Neural cell (in vitro differentiated cells): Measurements from ENCODE around the gene VGLL2. TPM values are rescaled to one million over a fixed set of nuclear protein-coding genes. Genes with fewer than 3 reads are reported as not detected.

ENCODE experiments used
- H2AFZ ChIP-seq: fragments of 200-600, 300-800 bp; sonication (generic), shearing (Covaris generic); 2 replicates; pipeline ENCODE4 v1.6.0; 2014; ENCODE audit warnings: low read depth, mild to moderate bottlenecking, antibody characterized with exemption, low read length, moderate library complexity
- H3F3A ChIP-seq: fragments of 200-600 bp; shearing (Covaris generic); 2 replicates; pipeline ENCODE4 v1.6.1; 2016; ENCODE audit warnings: mild to moderate bottlenecking, moderate library complexity, mixed read lengths, antibody characterized with exemption, low read length; ENCODE audit not compliant: insufficient read depth, poor library complexity, severe bottlenecking
- H3K27ac ChIP-seq: fragments of 200-600, 300-800 bp; sonication (generic), shearing (Covaris generic); 2 replicates; pipeline ENCODE4 v1.5.1; 2014; ENCODE audit warnings: mild to moderate bottlenecking, low read length, moderate library complexity
- H3K27me3 ChIP-seq: fragments of 300-800, 200-600 bp; sonication (generic), shearing (Covaris generic); 2 replicates; pipeline ENCODE4 v1.6.0; 2014; ENCODE audit warnings: mild to moderate bottlenecking, low read depth, low read length, moderate library complexity; ENCODE audit not compliant: insufficient read depth
- H3K36me3 ChIP-seq: fragments of 300-800, 200-600 bp; sonication (generic), shearing (Covaris generic); 2 replicates; pipeline ENCODE4 v1.5.1; 2014; ENCODE audit warnings: mild to moderate bottlenecking, antibody characterized with exemption, low read length, moderate library complexity; ENCODE audit not compliant: insufficient read depth
- H3K4me2 ChIP-seq: fragments of 300-800, 200-600 bp; sonication (generic), shearing (Covaris generic); 2 replicates; pipeline ENCODE4 v1.6.0; 2014; ENCODE audit warnings: mild to moderate bottlenecking, low read length
- H3K4me3 ChIP-seq: fragments of 300-800, 200-600 bp; sonication (generic), shearing (Covaris generic); 2 replicates; pipeline ENCODE4 v1.5.1; 2014; ENCODE audit warnings: mild to moderate bottlenecking, low read length, moderate library complexity
- H3K79me2 ChIP-seq: fragments of 200-600 bp; shearing (Covaris generic); replicated peaks from 2 replicates; pipeline ENCODE4 v1.6.0; 2014; ENCODE audit warnings: mild to moderate bottlenecking, low read length, moderate library complexity; ENCODE audit not compliant: insufficient read depth
- H3K9ac ChIP-seq: fragments of 300-800, 200-600 bp; sonication (generic), shearing (Covaris generic); 2 replicates; pipeline ENCODE4 v1.6.1; 2016; ENCODE audit warnings: mild to moderate bottlenecking, low read length, mixed read lengths
- H3K9me2 ChIP-seq: fragments of 200-600 bp; shearing (Covaris generic); 2 replicates; pipeline ENCODE4 v1.6.1; 2016; ENCODE audit warnings: mild to moderate bottlenecking, low read length, mixed read lengths; ENCODE audit not compliant: insufficient read depth
- H3K9me3 ChIP-seq: fragments of 200-600, 300-800 bp; sonication (generic), shearing (Covaris generic); 2 replicates; pipeline ENCODE4 v1.6.1; 2016; ENCODE audit warnings: mild to moderate bottlenecking, mixed run types, low read length, moderate library complexity, mixed read lengths
- H4K20me1 ChIP-seq: fragments of 200-600 bp; shearing (Covaris generic); 2 replicates; pipeline ENCODE4 v1.6.1; 2016; ENCODE audit warnings: mild to moderate bottlenecking, mixed run types; ENCODE audit not compliant: insufficient read depth
- CTCF ChIP-seq: fragments of 450-650 bp; IDR thresholded peaks from 2 replicates; pipeline ENCODE4 v1.5.1; 2014; ENCODE audit warnings: antibody characterized with exemption, mild to moderate bottlenecking, moderate library complexity; ENCODE audit not compliant: poor library complexity, severe bottlenecking
- EP300 ChIP-seq: fragments of 450-650 bp; conservative IDR thresholded peaks from 2 replicates; pipeline ENCODE4 v1.6.1; 2014; ENCODE audit warnings: antibody characterized with exemption, mild to moderate bottlenecking, moderate library complexity; ENCODE audit not compliant: poor library complexity, severe bottlenecking
- EZH2 ChIP-seq: fragments of 200-600, 300-800 bp; shearing (Covaris generic), sonication (generic); IDR thresholded peaks from 2 replicates; pipeline ENCODE4 v1.6.1; 2014; ENCODE audit warnings: antibody characterized with exemption, low read length, borderline replicate concordance, mild to moderate bottlenecking; ENCODE audit not compliant: insufficient read depth, poor library complexity, severe bottlenecking
- MXI1 ChIP-seq: fragments of 450-650 bp; conservative IDR thresholded peaks from 2 replicates; pipeline ENCODE4 v1.6.1; 2014; ENCODE audit warnings: antibody characterized with exemption, mild to moderate bottlenecking; ENCODE audit not compliant: poor library complexity, severe bottlenecking
- POLR2AphosphoS5 ChIP-seq: IDR thresholded peaks from 2 replicates; pipeline ENCODE4 v1.6.1; 2012
- RAD21 ChIP-seq: fragments of 450-650 bp; conservative IDR thresholded peaks from 2 replicates; pipeline ENCODE4 v1.6.1; 2014; ENCODE audit warnings: antibody characterized with exemption, mild to moderate bottlenecking, moderate library complexity
- REST ChIP-seq: IDR thresholded peaks from 2 replicates; pipeline ENCODE4 v1.6.1; 2012; ENCODE audit warnings: borderline replicate concordance
- SMC3 ChIP-seq: fragments of 450-650 bp; conservative IDR thresholded peaks from 2 replicates; pipeline ENCODE4 v1.6.1; 2014; ENCODE audit warnings: antibody characterized with exemption, mild to moderate bottlenecking, moderate library complexity; ENCODE audit not compliant: poor library complexity
- TAF1 ChIP-seq: IDR thresholded peaks from 2 replicates; pipeline ENCODE4 v1.6.1; 2012; ENCODE audit warnings: low read depth
- polyA plus RNA-seq: library from polyadenylated mRNA; depleted of rRNA; stranded (reverse); fragments of >200 nt; gene quantifications from 2 replicates; pipeline ENCODE4 v1.2.3, GENCODE V29; 2014

The VGLL2 gene
- polyA plus RNA-seq, 1 donor from 2014 or later: not detected

GRCh38 chr6:117262799-117263198, 2.6 kb upstream of the VGLL2 start:
- Histone ChIP-seq H3K36me3 (no peaks in the 10 kb centered on the region), H3K9me3 (no peaks in the 10 kb centered on the region), H3K27me3 (peaks cover 75% of the 10 kb centered on the region), H3K9ac (no peak overlapping the region), H3K9me2 (no peaks in the 10 kb centered on the region), H4K20me1 (no peaks in the 10 kb centered on the region), H2AFZ (no peak overlapping the region), H3K4me2 (no peak overlapping the region), H3K79me2 (no peaks in the 10 kb centered on the region), H3F3A (no peaks in the 10 kb centered on the region), H3K4me3 (no peak overlapping the region), H3K27ac (no peak overlapping the region)
- TF ChIP-seq CTCF (no peak), POLR2AphosphoS5 (no peak), MXI1 (no peak), EZH2 (no peak), EP300 (no peak), REST (no peak), RAD21 (no peak), TAF1 (no peak), SMC3 (no peak)

- Histone ChIP-seq H3K36me3 (no peaks in the 10 kb centered on the region), H3K9ac (no peak overlapping the region), H3K9me3 (no peaks in the 10 kb centered on the region), H3K27ac (no peak overlapping the region), H3K9me2 (no peaks in the 10 kb centered on the region), H2AFZ (no peak overlapping the region), H3K79me2 (no peaks in the 10 kb centered on the region), H4K20me1 (no peaks in the 10 kb centered on the region), H3K27me3 (peaks cover 81% of the 10 kb centered on the region), H3K4me2 (no peak overlapping the region), H3K4me3 (no peak overlapping the region), H3F3A (no peaks in the 10 kb centered on the region)
- no peak for TF ChIP-seq RAD21
- no peak for TF ChIP-seq TAF1
- TF ChIP-seq EP300: no peak
- TF ChIP-seq POLR2AphosphoS5: no peak
- TF ChIP-seq MXI1: no peak
- no peak for TF ChIP-seq EZH2
- TF ChIP-seq SMC3: no peak
- no peak for TF ChIP-seq CTCF
- no peak for TF ChIP-seq REST
Measured at GRCh38 chr6:117263353-117263927, 1.9 kb upstream of the VGLL2 start.
